A549 (cell line): ENCODE data around the gene GPATCH1.

ENCODE experiments used
- BHLHE40 ChIP-seq: IDR thresholded peaks from 2 replicates; pipeline ENCODE4 v1.6.1; 2012; ENCODE audit warnings: low read depth, low read length, inconsistent platforms
- CHD2 ChIP-seq: fragments of 150-350 bp; IDR thresholded peaks from 2 replicates; pipeline ENCODE4 v1.6.1; 2014; ENCODE audit warnings: low read length; ENCODE audit not compliant: partially characterized antibody
- JUNB ChIP-seq: fragments of >200 bp; sonication (Bioruptor Twin); formaldehyde crosslinking; IDR thresholded peaks from 2 replicates; pipeline ENCODE4 v1.6.1; 2016
- KDM1A ChIP-seq: fragments of 200-600 bp; sonication (generic); IDR thresholded peaks from 2 replicates; pipeline ENCODE4 v1.6.1; 2016; ENCODE audit warnings: low read depth, mild to moderate bottlenecking
- POLR2A ChIP-seq: IDR thresholded peaks from 2 replicates; pipeline ENCODE4 v1.6.1; 2012; ENCODE audit warnings: mild to moderate bottlenecking, low read length
- TF ChIP-seq, protein P1 (sequence below): fragments of >200 bp; sonication (Bioruptor Twin); formaldehyde crosslinking; IDR thresholded peaks from 3 replicates; pipeline ENCODE4 v1.5.1; 2016
- TF ChIP-seq, protein P2 (sequence below): fragments of 200-600 bp; sonication (generic); IDR thresholded peaks from 2 replicates; pipeline ENCODE4 v1.6.1; 2016; ENCODE audit warnings: antibody characterized with exemption, mild to moderate bottlenecking, moderate library complexity
- TF ChIP-seq, protein P3 (sequence below): fragments of 250-450 bp; sonication (Bioruptor Pico); IDR thresholded peaks from 2 replicates; pipeline ENCODE4 v1.5.0; 2021; ENCODE audit warnings: mild to moderate bottlenecking, moderate library complexity, borderline replicate concordance

DNA sequence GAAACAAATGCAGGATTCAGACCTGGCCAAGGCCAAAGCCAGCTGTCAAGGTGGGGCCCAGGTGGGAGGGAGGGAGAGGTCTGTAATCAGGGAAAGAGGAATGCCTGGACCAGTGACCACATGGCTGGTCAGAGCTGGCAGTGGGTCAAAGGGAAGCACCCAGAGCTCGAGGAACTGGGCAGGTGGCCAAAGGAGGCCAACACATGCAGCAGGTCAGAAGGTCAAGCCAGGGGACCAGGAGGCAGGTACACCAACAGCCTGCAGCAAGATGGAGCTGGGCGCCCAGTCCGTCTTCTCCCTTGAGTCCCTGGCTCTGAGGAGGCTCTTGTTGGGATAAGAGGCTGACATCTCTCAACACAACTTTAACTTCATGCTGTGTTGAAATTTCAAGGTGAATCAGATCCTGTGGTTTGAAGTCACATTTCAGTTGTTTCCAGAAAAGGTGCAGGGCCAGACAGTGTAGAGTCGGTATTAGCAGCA lies 17.1 kb downstream of the GPATCH1 start:
- TF ChIP-seq, protein P1, sequence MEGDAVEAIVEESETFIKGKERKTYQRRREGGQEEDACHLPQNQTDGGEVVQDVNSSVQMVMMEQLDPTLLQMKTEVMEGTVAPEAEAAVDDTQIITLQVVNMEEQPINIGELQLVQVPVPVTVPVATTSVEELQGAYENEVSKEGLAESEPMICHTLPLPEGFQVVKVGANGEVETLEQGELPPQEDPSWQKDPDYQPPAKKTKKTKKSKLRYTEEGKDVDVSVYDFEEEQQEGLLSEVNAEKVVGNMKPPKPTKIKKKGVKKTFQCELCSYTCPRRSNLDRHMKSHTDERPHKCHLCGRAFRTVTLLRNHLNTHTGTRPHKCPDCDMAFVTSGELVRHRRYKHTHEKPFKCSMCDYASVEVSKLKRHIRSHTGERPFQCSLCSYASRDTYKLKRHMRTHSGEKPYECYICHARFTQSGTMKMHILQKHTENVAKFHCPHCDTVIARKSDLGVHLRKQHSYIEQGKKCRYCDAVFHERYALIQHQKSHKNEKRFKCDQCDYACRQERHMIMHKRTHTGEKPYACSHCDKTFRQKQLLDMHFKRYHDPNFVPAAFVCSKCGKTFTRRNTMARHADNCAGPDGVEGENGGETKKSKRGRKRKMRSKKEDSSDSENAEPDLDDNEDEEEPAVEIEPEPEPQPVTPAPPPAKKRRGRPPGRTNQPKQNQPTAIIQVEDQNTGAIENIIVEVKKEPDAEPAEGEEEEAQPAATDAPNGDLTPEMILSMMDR: no peak
- no peak for TF ChIP-seq JUNB
- no peak for TF ChIP-seq BHLHE40
- TF ChIP-seq KDM1A: no peak
- TF ChIP-seq, protein P2, sequence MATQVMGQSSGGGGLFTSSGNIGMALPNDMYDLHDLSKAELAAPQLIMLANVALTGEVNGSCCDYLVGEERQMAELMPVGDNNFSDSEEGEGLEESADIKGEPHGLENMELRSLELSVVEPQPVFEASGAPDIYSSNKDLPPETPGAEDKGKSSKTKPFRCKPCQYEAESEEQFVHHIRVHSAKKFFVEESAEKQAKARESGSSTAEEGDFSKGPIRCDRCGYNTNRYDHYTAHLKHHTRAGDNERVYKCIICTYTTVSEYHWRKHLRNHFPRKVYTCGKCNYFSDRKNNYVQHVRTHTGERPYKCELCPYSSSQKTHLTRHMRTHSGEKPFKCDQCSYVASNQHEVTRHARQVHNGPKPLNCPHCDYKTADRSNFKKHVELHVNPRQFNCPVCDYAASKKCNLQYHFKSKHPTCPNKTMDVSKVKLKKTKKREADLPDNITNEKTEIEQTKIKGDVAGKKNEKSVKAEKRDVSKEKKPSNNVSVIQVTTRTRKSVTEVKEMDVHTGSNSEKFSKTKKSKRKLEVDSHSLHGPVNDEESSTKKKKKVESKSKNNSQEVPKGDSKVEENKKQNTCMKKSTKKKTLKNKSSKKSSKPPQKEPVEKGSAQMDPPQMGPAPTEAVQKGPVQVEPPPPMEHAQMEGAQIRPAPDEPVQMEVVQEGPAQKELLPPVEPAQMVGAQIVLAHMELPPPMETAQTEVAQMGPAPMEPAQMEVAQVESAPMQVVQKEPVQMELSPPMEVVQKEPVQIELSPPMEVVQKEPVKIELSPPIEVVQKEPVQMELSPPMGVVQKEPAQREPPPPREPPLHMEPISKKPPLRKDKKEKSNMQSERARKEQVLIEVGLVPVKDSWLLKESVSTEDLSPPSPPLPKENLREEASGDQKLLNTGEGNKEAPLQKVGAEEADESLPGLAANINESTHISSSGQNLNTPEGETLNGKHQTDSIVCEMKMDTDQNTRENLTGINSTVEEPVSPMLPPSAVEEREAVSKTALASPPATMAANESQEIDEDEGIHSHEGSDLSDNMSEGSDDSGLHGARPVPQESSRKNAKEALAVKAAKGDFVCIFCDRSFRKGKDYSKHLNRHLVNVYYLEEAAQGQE: no peak
- TF ChIP-seq CHD2: no peak
- TF ChIP-seq, protein P3, sequence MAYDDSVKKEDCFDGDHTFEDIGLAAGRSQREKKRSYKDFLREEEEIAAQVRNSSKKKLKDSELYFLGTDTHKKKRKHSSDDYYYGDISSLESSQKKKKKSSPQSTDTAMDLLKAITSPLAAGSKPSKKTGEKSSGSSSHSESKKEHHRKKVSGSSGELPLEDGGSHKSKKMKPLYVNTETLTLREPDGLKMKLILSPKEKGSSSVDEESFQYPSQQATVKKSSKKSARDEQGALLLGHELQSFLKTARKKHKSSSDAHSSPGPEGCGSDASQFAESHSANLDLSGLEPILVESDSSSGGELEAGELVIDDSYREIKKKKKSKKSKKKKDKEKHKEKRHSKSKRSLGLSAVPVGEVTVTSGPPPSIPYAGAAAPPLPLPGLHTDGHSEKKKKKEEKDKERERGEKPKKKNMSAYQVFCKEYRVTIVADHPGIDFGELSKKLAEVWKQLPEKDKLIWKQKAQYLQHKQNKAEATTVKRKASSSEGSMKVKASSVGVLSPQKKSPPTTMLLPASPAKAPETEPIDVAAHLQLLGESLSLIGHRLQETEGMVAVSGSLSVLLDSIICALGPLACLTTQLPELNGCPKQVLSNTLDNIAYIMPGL: no peak
- TF ChIP-seq POLR2A: no peak
